Measurements from ENCODE around the gene SKI. TPM values are rescaled to one million over a fixed set of nuclear protein-coding genes. Genes with fewer than 3 reads are reported as not detected.

Gene SKI
- total and polyA plus RNA-seq, 9 of the 15 experiments (the other 6 are each of a cell fraction or from before 2014, with no cell fraction given) = 0.10 to 60.5 (median 4.6) TPM

DNA sequence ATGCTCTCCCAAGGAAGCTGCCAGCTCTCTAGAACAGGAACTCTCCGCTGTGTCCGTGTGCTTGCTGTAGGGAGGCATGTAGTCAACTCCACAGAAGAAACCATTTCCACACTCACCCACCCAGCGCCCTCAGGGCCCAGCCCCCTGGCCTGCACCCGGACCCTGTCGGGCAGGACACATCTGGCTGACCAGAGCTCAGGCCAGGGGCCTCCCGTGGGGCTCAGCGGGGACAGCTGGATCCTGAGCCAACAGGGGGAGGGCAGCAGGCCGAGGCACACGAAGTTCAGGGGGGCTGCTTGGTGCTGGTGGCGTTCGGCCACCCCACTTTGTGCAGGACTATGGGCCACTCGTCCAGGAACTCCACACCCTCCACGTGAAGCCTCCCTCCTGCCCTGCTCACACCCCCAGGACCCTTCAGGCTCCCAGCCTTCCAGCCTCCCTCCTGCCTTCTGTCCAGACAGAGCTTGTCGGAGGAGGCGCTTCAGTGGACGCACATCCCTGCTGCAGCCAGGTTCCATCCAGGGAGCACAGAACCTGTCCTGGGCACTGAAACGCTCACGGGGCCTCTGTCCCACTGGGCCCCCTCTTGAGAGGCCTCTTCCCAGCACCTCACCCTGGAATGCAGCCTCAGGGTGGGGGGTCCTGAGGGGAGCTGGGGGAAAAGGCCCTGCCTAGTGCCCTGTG is 18.6 kb upstream of the SKI start:
- H3K4me2 ChIP-seq (ENCODE audit: insufficient read depth, low read length) = no peak overlapping the region
- H4K20me1 ChIP-seq (replicated peaks; ENCODE audit: control insufficient read depth, insufficient read depth, low read length) = no peaks in the 10 kb centered on the region
- TF ChIP-seq POLR2G (IDR thresholded peaks at IDR 0.05; ENCODE audit: low read depth, low read length) (peak; percentile 38; the same call in 1 of the 2 replicates), SP2 (IDR thresholded peaks at IDR 0.05; ENCODE audit: extremely low read depth, low read depth, low read length, poor library complexity, severe bottlenecking) (no peak)
- CTCF ChIA-PET (ENCODE audit: low intra/inter-chr PET ratio) = no interaction called here
- intact Hi-C loops (cut with micrococcal nuclease) (no loop called here), in situ Hi-C loops (cut with MboI) (no loop called here)
- H2AFZ ChIP-seq (ENCODE audit: low read depth, low read length) = no peak overlapping the region
- H3K9ac ChIP-seq (ENCODE audit: insufficient read depth in 1 of 2, low read depth in 2 of 2, low read length in 2 of 2) = peak overlapping the region in 1 of 2 experiments; percentile 73; a peak in 2 of 4 replicates
- no peaks in the 10 kb centered on the region for H3K27me3 ChIP-seq (ENCODE audit: control insufficient read depth in 2 of 2, insufficient read depth in 2 of 2, low read length in 2 of 2)
- H3K27ac ChIP-seq (ENCODE audit: extremely low read depth, low read depth, low read length) = no peak overlapping the region
- FAIRE-seq (no peak), ATAC-seq (no peak), DNase-seq (ENCODE audit: extremely low read depth in 1 of 4, low spot score in 3 of 4) (no peak)
- H3K9me3 ChIP-seq (replicated peaks; ENCODE audit: control insufficient read depth, insufficient read depth, low read depth, low read length) = no peaks in the 10 kb centered on the region
- H3K36me3 ChIP-seq (ENCODE audit: control insufficient read depth, insufficient read depth, low read length) = no peaks in the 10 kb centered on the region
- H3K9me1 ChIP-seq (ENCODE audit: control insufficient read depth, insufficient read depth, low read length) = no peaks in the 10 kb centered on the region
- no TSS peak for BruUV-seq (replicated peaks)
- whole genome bisulfite sequencing (ENCODE audit: insufficient coverage, low coverage, missing lambda C conversion rate) = 39% methylated on average over 17 of the region's 18 CpGs
- no peak overlapping the region for H3K4me3 ChIP-seq
- POLR2A ChIA-PET = interaction anchor here (1.0 to 3.7 kb wide), 4 partner anchors 10 to 25 kb away, joined by 3 to 27 read pairs (median 4); partner anchors contain the start of gene SKI
- peaks cover 39 to 87% of the 10 kb centered on the region in 2 experiments for H3K4me1 ChIP-seq (replicated peaks in 1 of 2; ENCODE audit: control insufficient read depth in 2 of 2, insufficient read depth in 2 of 2, low read length in 2 of 2)
- no peaks in the 10 kb centered on the region for H3K79me2 ChIP-seq (ENCODE audit: control insufficient read depth, insufficient read depth, low read length)

DNA sequence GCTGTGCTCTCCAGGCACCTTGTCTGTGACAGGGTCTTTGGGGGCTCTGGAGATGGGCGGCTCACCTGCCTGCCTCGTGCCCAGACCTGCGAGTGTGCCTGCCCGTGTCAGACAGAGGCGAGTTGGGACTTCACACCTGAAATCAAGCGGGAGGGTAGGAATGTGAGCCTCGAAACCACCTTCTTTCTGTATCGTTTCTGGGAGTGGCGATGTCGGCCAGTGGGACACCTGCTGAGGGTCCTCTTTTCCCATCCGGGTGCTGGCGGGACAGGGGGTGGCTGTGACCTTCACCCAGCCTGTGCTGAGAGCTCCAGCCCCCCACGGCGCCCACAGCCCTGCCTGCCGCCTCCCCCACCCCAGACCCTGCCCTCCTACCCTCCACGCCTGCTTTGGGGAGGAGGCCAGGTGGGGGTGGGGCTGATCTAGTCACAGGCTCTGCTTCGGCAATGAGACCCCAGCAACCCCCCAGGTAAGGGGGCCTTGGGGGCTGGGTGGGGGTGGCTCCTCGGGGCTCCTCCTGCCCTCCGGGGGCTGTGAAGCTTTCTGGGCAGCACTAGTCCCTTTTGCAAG is 17.9 kb upstream of the SKI start:
- no peak overlapping the region for H3K27ac ChIP-seq (ENCODE audit: extremely low read depth, low read depth, low read length)
- H3K4me3 ChIP-seq = no peak overlapping the region
- no peak for TF ChIP-seq KAT2B (IDR thresholded peaks at IDR 0.05; ENCODE audit: low read depth, low read length)
- TF ChIP-seq, protein P1, sequence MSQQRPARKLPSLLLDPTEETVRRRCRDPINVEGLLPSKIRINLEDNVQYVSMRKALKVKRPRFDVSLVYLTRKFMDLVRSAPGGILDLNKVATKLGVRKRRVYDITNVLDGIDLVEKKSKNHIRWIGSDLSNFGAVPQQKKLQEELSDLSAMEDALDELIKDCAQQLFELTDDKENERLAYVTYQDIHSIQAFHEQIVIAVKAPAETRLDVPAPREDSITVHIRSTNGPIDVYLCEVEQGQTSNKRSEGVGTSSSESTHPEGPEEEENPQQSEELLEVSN (IDR thresholded peaks at IDR 0.05; ENCODE audit: borderline replicate concordance in 1 of 2, extremely low read depth in 1 of 2, insufficient read depth in 1 of 2, insufficient read length in 1 of 2, low read depth in 1 of 2, low read length in 1 of 2, poor library complexity in 1 of 2, severe bottlenecking in 1 of 2) = peak in 1 of 2 experiments; percentile 55
- TF ChIP-seq, protein P2, sequence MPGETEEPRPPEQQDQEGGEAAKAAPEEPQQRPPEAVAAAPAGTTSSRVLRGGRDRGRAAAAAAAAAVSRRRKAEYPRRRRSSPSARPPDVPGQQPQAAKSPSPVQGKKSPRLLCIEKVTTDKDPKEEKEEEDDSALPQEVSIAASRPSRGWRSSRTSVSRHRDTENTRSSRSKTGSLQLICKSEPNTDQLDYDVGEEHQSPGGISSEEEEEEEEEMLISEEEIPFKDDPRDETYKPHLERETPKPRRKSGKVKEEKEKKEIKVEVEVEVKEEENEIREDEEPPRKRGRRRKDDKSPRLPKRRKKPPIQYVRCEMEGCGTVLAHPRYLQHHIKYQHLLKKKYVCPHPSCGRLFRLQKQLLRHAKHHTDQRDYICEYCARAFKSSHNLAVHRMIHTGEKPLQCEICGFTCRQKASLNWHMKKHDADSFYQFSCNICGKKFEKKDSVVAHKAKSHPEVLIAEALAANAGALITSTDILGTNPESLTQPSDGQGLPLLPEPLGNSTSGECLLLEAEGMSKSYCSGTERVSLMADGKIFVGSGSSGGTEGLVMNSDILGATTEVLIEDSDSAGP (CRISPR knock-in tag; IDR thresholded peaks at IDR 0.05) = 0 out of 2 replicates have a peak, but pooled peaks have one; percentile 16
- ATAC-seq = no peak
- no peaks in the 10 kb centered on the region for H4K20me1 ChIP-seq (replicated peaks; ENCODE audit: control insufficient read depth, insufficient read depth, low read length)
- no peak overlapping the region for H3K4me2 ChIP-seq (ENCODE audit: insufficient read depth, low read length)
- WGBS (ENCODE audit: insufficient coverage, low coverage, missing lambda C conversion rate) = 36% methylated on average over 16 of the region's 19 CpGs
- POLR2A ChIA-PET = interaction anchor here (0.8 to 3.7 kb wide), 4 partner anchors 10 to 25 kb away, joined by 3 to 27 read pairs (median 4); partner anchors contain the start of gene SKI
- BruUV-seq (replicated peaks) = no TSS peak
- H3K9ac ChIP-seq (ENCODE audit: insufficient read depth in 1 of 2, low read depth in 2 of 2, low read length in 2 of 2) = peak overlapping the region in 1 of 2 experiments; percentile 73; a peak in 2 of 4 replicates
- intact Hi-C loops (cut with micrococcal nuclease) = no loop called here
- H2AFZ ChIP-seq (ENCODE audit: low read depth, low read length) = no peak overlapping the region
- no peaks in the 10 kb centered on the region for H3K27me3 ChIP-seq (ENCODE audit: control insufficient read depth in 2 of 2, insufficient read depth in 2 of 2, low read length in 2 of 2)
- no peaks in the 10 kb centered on the region for H3K36me3 ChIP-seq (ENCODE audit: control insufficient read depth, insufficient read depth, low read length)
- no peaks in the 10 kb centered on the region for H3K79me2 ChIP-seq (ENCODE audit: control insufficient read depth, insufficient read depth, low read length)
- H3K9me3 ChIP-seq (replicated peaks; ENCODE audit: control insufficient read depth, insufficient read depth, low read depth, low read length) = no peaks in the 10 kb centered on the region
- in situ Hi-C loops (cut with MboI) = no loop called here
- no peak for DNase-seq (ENCODE audit: extremely low read depth in 1 of 4, low spot score in 3 of 4)
- no peaks in the 10 kb centered on the region for H3K9me1 ChIP-seq (ENCODE audit: control insufficient read depth, insufficient read depth, low read length)
- CTCF ChIA-PET (ENCODE audit: low intra/inter-chr PET ratio) = no interaction called here
- FAIRE-seq = no peak
- H3K4me1 ChIP-seq (replicated peaks in 1 of 2; ENCODE audit: control insufficient read depth in 2 of 2, insufficient read depth in 2 of 2, low read length in 2 of 2) = peaks cover 39 to 90% of the 10 kb centered on the region in 2 experiments

All from K562 (cell line).